ENCODE measurements around the gene PPP1R13B.

DNA sequence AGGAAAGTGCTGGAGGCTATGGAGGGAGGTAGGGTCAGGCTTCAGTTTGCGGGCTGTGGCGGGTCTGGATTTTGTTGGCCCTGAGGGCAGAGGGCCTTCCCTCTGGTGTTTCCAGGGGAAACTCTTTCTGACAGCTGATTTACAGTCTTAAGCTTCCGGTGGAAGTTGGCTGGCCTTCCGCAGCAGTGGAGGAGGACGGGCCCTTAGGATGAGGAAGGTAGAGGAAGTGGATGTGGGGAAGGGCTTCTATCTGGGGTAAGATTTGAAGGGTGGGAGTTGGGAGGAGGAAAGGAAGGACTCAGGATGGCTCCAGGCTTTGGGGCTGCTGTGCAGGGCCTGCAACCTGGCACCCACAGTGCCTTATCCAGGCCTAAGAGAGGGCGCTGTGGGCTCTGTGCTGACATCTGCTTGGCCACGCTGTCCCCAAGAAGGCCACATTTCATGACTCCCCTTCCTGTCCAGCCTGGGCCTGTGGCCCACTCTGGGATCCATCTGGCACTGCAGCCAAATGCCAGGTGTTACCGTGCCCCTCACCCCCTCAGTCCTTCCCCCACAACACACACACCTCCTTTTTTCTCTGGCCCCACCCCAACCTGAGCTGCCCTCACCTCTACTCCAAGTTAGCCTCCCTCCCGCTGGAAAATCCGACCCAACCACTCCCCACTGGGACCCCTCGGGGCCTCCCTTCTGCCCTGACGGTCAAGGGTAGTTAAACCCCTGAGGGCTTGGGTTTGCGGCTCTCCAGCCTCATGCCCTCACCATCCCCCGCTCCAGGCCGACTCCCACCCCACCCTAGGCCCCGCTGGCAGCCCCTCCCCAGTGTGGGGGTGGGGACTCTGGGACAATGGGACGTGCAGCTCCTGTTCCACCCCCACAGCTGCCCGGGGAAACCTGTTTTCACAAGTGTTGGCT is 7.7 kb upstream of the PPP1R13B start:
- TF ChIP-seq, protein P1, sequence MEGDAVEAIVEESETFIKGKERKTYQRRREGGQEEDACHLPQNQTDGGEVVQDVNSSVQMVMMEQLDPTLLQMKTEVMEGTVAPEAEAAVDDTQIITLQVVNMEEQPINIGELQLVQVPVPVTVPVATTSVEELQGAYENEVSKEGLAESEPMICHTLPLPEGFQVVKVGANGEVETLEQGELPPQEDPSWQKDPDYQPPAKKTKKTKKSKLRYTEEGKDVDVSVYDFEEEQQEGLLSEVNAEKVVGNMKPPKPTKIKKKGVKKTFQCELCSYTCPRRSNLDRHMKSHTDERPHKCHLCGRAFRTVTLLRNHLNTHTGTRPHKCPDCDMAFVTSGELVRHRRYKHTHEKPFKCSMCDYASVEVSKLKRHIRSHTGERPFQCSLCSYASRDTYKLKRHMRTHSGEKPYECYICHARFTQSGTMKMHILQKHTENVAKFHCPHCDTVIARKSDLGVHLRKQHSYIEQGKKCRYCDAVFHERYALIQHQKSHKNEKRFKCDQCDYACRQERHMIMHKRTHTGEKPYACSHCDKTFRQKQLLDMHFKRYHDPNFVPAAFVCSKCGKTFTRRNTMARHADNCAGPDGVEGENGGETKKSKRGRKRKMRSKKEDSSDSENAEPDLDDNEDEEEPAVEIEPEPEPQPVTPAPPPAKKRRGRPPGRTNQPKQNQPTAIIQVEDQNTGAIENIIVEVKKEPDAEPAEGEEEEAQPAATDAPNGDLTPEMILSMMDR (IDR thresholded peaks at IDR 0.05): no peak
- TF ChIP-seq POLR2A (IDR thresholded peaks at IDR 0.05): no peak
